ENCODE results near the gene ABCC3.

GRCh38 chr17:50586421-50587247 lies 48.0 kb upstream of the ABCC3 start:
- TF ChIP-seq EP300 (IDR thresholded peaks at IDR 0.05) (no peak), CTCF (IDR thresholded peaks at IDR 0.05) (no peak), POLR2AphosphoS5 (IDR thresholded peaks at IDR 0.05) (no peak), POLR2A (IDR thresholded peaks at IDR 0.05) (no peak)

Data from stomach (tissue), 4 donors.